ENCODE results near the gene TAX1BP1.
"Not testable (repeated sequence)": the region's sequence is repeated elsewhere in the genome, so short reads cannot be mapped to it uniquely, and the experiment has no call there.

The TAX1BP1 gene

DNA sequence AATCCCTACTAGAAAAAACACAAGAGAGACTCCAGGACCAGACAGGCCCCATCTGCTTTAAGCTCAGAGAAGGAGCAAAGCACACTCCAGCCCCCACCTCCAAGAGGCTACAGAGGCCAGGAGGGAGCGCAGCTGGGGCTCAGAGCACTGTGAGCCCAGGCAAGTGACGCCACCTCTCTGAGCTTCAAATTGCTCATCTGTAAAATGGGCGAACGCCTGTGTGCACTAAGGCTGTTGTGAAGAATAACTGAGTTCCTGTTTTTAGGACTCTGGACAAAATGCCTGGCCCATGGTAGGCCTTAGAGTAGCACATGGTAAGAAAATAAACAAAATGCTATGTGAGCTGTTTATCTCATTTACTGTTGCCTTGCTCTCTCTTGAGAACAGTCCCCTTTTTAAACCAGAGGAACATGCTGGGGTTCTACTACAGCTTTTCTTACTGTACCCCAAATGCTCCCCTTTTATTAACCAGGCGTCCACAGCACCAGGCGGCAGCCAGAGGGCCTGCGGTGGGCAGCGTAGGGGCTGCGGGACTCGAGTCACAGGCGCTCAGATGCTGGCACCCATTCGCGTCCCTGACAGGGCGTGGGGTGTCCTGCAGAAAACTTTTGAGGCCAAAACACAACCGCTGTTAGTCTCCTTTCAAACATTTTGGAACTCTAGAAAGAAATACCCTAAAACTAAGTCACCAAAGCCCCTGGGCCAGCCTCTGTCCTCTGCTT, 103.8 kb downstream of the TAX1BP1 start:
- DNase-seq (ENCODE audit: low read depth in 2 of 2): no peak

DNA sequence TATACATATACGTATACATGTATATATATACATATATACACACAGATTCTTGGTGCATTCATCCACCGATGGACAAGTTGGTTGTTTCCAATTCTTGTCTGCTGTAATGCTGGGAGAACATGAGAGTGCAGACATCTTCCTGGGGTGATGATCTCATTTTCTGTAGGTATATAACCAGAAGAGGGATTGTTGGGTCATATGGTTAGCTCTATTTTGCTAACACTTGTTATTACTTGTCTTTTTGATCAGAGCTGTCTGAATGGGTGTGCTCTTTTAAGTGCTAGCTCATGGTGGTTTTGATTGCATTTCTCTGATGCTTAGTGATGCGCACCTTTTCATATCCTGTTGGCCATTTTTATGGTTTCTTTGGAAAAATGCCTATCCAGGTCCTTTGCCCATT, 106.4 kb downstream of the TAX1BP1 start:
- DNase-seq (ENCODE audit: low read depth in 2 of 2): no peak

DNA sequence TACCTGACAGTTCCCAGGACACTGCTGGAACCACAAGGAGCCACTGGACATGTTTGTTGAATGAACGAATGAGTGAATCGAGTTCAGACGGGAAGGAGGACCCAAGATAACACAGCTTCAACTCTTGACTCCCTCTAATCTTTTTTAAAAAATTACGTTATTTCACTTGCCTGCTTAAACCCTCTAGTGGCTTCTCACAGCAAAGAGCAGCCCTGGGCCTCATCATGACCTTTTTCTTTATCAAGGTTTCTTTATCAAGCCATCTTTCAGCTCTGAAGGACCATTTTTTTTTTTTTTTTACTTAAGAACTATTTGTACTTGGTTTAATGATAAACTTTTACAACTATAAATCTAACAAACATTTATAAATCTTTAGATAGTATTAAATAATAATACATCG, 110.6 kb downstream of the TAX1BP1 start:
- no peak for DNase-seq (ENCODE audit: low read depth in 2 of 2)

- DNase-seq (ENCODE audit: low read depth in 2 of 2): not testable (repeated sequence)
Observed at GRCh38 chr7:27856703-27857485, 116.9 kb downstream of the TAX1BP1 start.

GRCh38 chr7:27860800-27861199, 120.8 kb downstream of the TAX1BP1 start:
- DNase-seq (ENCODE audit: low read depth in 2 of 2): no peak

DNA sequence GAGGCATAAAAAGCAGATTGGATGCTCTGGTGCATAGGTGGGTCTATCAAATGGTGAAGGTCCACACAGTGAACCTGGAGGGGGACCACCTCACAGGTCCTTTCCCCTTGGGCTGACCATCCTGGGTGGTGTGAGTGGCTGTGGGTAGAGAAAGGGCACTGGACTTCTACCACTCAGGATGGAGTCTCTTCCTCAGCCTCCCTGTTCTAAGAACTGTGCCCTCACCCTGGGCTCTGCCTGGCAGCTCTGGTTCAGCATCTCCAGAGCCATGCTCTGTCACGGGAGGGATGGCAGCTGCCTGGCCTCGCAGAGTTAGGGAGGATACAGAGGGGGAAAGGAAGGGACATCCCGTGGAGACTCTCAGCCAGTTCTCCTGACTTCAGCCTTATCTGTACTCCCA, 121.8 kb downstream of the TAX1BP1 start:
- no peak for DNase-seq (ENCODE audit: low read depth in 2 of 2)

DNA sequence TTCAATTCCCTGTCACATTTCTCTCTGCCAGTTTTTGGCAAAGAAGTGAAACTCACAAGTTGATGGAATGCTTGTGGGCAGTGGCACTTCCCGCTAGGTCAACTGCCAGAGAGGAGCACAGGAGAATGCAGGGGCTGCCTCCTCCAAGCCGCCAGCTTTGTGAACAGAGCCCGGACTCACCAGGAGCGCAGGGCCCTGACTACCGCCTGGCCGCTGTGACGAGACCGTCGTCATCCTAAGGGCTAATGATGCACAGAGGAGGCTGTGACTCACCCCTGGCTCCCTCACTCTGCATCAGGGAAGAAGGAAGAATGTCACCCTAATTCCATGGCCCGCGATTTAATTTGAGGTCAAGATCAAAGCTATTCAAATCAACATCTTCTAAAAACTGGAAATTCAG, 123.9 kb downstream of the TAX1BP1 start:
- no peak for DNase-seq (ENCODE audit: low read depth in 2 of 2)

DNA sequence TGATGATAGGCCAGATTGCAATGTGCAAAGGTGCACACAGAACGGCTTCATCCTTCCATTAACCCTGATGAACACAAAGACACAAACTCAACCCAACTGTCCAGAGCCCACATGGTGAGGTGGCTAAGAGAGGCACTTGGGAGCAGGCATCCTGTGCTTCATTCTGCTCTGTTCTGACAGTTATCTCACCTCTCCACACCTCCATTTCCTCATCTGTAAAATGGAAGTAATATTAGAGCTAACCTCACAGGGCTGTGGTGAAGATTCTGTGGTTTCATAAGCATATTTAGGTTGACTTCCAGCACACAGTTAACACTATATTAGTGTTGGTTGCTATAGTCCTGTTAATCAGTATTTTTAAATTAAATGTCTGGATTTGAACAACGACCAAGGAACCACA, 126.3 kb downstream of the TAX1BP1 start:
- DNase-seq (ENCODE audit: low read depth in 2 of 2): no peak

DNA sequence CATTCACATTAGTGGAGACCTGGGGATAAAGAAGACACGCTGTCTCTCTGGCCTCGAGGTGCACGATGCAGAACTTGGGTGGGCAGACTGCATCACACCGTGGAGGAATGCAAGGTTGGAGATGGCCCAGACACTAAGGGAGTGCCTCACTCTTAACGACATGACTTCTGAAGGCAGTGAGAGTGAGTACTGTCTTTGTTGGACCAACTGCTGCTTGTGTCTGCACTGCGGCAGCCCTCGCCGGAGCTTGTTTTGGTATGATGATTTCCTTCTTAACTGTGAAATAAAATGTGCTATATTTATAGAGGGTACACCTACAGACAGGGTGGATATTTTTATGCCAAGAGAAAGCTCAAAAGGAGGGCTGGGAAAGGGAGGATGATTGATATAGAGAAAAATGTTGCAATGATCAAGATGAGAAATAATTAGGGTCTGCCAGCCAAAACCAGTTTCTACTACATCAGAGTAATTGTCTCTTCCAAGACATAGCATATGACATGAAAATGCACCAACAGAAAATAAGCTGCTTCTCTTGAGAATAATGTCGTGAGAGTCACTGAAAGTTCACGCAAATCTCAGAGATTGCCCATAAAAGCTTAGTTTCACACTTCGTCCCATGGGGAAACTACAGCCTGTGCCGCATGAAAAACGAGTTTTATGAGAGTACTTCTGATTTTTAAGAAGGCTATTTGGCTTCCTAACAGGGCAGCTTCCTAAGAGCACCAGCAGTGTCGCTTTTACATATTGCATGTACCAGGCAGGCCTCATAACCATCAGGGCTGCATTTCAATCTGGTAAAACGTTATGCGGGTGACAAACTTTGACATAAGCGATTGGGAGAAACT, 127.1 kb downstream of the TAX1BP1 start:
- no peak for DNase-seq (ENCODE audit: low read depth in 2 of 2)

DNA sequence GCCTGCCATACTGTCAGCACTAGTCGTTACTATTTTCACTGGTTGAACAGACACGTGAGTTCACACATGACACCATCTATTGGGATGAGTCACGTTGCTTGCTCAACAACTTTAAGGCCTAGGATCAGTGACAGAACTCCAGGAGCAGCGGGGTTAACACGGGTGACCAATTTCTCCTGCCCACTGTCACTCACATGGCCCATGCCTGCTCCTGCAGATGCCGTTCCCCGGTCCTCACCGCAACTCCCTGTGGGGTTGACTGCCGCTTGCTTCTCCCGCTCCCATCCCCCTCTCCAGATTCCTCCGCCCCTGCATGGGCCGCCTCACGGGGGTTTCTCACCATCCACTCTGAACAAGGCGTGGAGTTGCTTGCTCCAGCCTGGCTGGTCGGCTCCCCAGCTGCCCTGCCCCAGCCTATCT, 128.2 kb downstream of the TAX1BP1 start:
- DNase-seq (ENCODE audit: low read depth in 2 of 2): no peak

GRCh38 chr7:27869056-27869455, 129.1 kb downstream of the TAX1BP1 start:
- no peak for DNase-seq (ENCODE audit: low read depth in 2 of 2)

DNA sequence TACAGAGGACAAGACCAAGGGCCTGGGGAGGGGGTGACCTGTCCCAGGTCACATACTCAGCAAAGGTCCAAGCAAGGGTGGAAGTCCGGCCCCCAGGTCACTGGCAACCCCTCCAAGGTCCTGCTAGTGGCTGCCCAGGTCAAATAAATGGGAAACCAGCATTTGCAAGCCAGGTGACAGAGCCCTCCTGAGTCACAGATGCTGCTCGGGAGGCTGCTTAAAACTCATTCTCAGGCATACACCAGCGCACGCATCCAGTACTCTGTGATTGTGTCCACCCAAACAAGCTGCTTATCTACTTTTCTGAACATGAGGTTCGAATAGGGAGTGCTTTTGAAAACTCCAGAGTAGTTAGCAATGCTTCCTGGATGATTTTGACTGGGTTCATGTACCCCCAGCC, 130.6 kb downstream of the TAX1BP1 start:
- no peak for DNase-seq (ENCODE audit: low read depth in 2 of 2)

GRCh38 chr7:27871086-27871485, 131.1 kb downstream of the TAX1BP1 start:
- DNase-seq (ENCODE audit: low read depth in 2 of 2): no peak

GRCh38 chr7:27871866-27872265, 131.9 kb downstream of the TAX1BP1 start:
- DNase-seq (ENCODE audit: low read depth in 2 of 2): no peak

GRCh38 chr7:27872356-27873275, 132.7 kb downstream of the TAX1BP1 start:
- DNase-seq (ENCODE audit: low read depth in 2 of 2): no peak

DNA sequence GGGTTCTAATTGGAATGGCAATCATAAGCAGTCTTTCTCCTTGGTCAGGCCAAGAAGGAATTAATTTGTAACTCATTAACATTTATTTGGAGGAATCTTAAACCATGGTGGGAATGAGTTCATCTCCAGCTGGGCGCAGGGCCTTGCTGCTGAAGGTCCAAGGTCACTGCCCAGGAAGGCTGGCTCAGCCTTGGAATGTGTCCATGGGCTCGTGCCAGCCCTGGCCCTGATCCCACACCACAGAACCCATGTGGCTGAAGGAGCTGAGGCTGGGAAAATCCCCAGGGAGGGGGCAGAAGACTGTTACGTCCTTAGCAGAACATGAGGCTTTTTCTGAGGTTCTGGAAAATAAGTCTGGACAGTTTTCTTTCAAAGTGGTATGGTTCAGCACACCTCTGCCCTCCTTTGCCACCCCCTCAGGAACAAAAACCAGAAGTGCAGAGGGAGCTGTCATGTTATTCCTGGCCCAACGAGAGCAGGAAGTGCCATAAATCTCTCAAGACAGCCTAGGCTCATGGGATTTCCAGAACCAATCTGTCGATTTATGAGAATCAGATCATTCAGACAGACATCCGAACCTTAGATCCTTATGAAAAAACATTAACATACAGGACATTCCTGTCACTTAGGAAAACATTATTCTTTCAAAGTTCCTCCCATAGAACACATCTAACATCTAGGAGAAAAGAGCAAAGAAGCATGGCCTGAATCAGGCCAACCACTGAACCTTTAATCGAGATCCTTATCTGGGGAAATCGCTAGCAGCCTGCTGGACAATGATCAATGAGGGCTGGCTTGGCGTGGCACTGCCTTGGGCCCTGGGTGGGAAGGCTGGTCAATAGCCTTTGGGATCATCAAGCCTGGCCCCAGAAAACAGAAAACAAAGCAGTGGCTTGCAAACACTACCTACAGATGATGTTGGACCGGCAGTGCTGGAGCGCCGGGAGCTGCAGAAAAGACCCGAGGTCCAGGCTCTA, 134.3 kb downstream of the TAX1BP1 start:
- DNase-seq (ENCODE audit: low read depth in 2 of 2): no peak

- no peak for DNase-seq (ENCODE audit: low read depth in 2 of 2)
Observed at GRCh38 chr7:27875061-27875460, 135.1 kb downstream of the TAX1BP1 start.

DNA sequence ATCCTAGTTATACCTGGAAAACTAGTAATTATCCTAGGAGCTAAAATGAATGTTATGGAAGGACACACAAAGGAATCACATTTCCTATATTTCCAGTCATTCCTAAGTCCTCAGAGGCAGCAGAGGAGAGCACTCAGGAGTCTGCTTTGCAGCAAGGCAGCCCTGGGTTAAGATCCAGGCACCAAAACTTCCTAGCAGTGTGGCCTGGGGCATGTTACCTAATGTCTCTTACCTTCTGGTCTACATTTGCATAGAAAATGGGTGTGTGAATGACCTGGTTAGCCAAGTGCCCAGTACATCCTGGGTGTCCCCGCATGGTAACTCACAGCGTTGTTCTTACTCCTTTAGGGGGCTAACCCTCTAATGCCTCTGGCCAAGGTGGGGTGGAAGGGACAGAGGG, 135.9 kb downstream of the TAX1BP1 start:
- no peak for DNase-seq (ENCODE audit: low read depth in 2 of 2)

GRCh38 chr7:27876756-27877155, 136.8 kb downstream of the TAX1BP1 start:
- DNase-seq (ENCODE audit: low read depth in 2 of 2): no peak

Measured in stimulated activated CD4-positive, alpha-beta T cell treated with anti-CD3 and anti-CD28 coated beads, Interleukin-1b, Interleukin-23, amount 100 ng/mL, for 1 hour (primary cell).